ENCODE measurements around the gene PDE11A. TPM values are rescaled to one million over a fixed set of nuclear protein-coding genes. Genes with fewer than 3 reads are reported as not detected.

Gene PDE11A
- polyA plus RNA-seq, 1 experiment: 0.53 TPM

DNA sequence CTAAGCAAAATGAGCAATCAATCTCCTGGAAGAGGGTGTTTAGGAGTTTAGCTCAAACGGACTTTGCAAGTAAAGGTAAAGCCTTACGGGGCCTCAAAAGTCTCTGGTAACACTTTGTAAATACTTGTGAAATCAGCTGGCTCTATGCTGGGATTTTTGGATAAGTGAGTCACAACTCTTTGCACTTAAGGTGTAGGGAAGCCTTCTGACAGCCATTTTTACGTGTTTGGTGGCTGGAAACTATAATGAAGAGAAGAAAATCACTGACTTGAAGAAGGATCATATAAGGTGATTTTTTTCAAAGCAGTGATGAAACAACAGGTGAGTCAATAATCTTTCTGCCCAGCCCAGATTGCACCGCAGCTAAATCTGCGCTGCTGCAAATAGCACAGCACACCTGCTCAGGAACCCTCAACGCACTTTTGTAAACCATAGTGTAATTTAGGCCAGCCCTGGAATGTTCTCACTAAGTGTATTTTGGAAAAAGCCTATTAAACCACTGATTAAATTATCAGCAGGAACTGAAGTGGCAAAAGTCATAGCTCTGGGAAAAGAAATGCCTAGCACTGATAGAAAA, 461.2 kb downstream of the PDE11A start:
- no peak for DNase-seq (ENCODE audit: low read depth)
- Histone ChIP-seq H3K27me3 (ENCODE audit: control insufficient read depth, insufficient read depth, low read length) (no peaks in the 10 kb centered on the region), H3K4me3 (ENCODE audit: low read depth, low read length) (no peak overlapping the region), H3K36me3 (ENCODE audit: control insufficient read depth, insufficient read depth, low read length) (no peaks in the 10 kb centered on the region)
- ChIA-PET CTCF (no interaction called here), POLR2A (no interaction called here)
- TF ChIP-seq, protein P1, sequence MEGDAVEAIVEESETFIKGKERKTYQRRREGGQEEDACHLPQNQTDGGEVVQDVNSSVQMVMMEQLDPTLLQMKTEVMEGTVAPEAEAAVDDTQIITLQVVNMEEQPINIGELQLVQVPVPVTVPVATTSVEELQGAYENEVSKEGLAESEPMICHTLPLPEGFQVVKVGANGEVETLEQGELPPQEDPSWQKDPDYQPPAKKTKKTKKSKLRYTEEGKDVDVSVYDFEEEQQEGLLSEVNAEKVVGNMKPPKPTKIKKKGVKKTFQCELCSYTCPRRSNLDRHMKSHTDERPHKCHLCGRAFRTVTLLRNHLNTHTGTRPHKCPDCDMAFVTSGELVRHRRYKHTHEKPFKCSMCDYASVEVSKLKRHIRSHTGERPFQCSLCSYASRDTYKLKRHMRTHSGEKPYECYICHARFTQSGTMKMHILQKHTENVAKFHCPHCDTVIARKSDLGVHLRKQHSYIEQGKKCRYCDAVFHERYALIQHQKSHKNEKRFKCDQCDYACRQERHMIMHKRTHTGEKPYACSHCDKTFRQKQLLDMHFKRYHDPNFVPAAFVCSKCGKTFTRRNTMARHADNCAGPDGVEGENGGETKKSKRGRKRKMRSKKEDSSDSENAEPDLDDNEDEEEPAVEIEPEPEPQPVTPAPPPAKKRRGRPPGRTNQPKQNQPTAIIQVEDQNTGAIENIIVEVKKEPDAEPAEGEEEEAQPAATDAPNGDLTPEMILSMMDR (IDR thresholded peaks at IDR 0.05; ENCODE audit: insufficient read depth, low read depth, low read length): no peak

- no peaks in the 10 kb centered on the region for H3K36me3 ChIP-seq (ENCODE audit: control insufficient read depth, insufficient read depth, low read length)
- H3K27me3 ChIP-seq (ENCODE audit: control insufficient read depth, insufficient read depth, low read length): no peaks in the 10 kb centered on the region
- ChIA-PET POLR2A (no interaction called here), CTCF (no interaction called here)
- H3K4me3 ChIP-seq (ENCODE audit: low read depth, low read length): no peak overlapping the region
- TF ChIP-seq, protein P1 (IDR thresholded peaks at IDR 0.05; ENCODE audit: insufficient read depth, low read depth, low read length): no peak
- no peak for DNase-seq (ENCODE audit: low read depth)
These were observed 461.8 kb downstream of the PDE11A start for GRCh38 chr2:177610813-177611212.

DNA sequence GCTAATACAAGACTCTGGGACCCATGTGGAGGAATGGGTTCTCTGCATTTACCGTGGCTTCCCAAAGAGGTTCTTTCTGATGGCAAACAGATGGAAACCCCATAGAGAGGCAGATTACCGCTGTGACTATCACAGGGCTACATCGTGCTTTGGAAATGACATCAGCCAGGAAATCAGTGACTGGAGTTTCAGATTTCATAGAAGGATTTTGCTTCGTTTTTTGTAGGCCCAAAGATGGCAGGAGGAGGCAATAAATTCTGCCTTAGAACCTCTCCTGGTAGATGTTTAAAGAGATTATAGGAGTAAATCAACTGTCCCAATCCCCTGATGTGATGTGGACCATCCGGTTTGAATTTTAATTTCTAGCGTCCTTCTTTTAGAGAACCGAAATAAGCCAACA, 465.9 kb downstream of the PDE11A start:
- Histone ChIP-seq H3K27me3 (ENCODE audit: control insufficient read depth, insufficient read depth, low read length) (no peaks in the 10 kb centered on the region), H3K4me3 (ENCODE audit: low read depth, low read length) (no peak overlapping the region), H3K36me3 (ENCODE audit: control insufficient read depth, insufficient read depth, low read length) (no peaks in the 10 kb centered on the region)
- POLR2A ChIA-PET: no interaction called here
- TF ChIP-seq, protein P1 (IDR thresholded peaks at IDR 0.05; ENCODE audit: insufficient read depth, low read depth, low read length): no peak
- CTCF ChIA-PET: interaction anchor here (0.8 to 1.3 kb wide), 3 partner anchors 35 to 117 kb away, joined by 3 read pairs; no protein-coding TSS in a partner anchor
- DNase-seq (ENCODE audit: low read depth): peak; percentile 6

- H3K36me3 ChIP-seq (ENCODE audit: control insufficient read depth, insufficient read depth, low read length): no peaks in the 10 kb centered on the region
- TF ChIP-seq, protein P1 (IDR thresholded peaks at IDR 0.05; ENCODE audit: insufficient read depth, low read depth, low read length): peak; percentile 80
- CTCF ChIA-PET: interaction anchor here (0.5 to 1.8 kb wide), 22 partner anchors 10 to 1496 kb away, joined by 3 to 10 read pairs (median 3); a partner anchor contains a TSS
- H3K4me3 ChIP-seq (ENCODE audit: low read depth, low read length): 0 out of 2 replicates have a peak overlapping the region, but pooled peaks have one; percentile 4
- DNase-seq (ENCODE audit: low read depth): peak; percentile 64
- POLR2A ChIA-PET: no interaction called here
- H3K27me3 ChIP-seq (ENCODE audit: control insufficient read depth, insufficient read depth, low read length): peaks cover 2% of the 10 kb centered on the region; the same call in 1 of the 2 replicates
These were observed 468.1 kb downstream of the PDE11A start for GRCh38 chr2:177604271-177605065.

GRCh38 chr2:177603768-177604167, 468.8 kb downstream of the PDE11A start:
- H3K27me3 ChIP-seq (ENCODE audit: control insufficient read depth, insufficient read depth, low read length): peaks cover 7% of the 10 kb centered on the region
- H3K4me3 ChIP-seq (ENCODE audit: low read depth, low read length): no peak overlapping the region
- TF ChIP-seq, protein P1 (IDR thresholded peaks at IDR 0.05; ENCODE audit: insufficient read depth, low read depth, low read length): no peak
- H3K36me3 ChIP-seq (ENCODE audit: control insufficient read depth, insufficient read depth, low read length): no peaks in the 10 kb centered on the region
- DNase-seq (ENCODE audit: low read depth): no peak
- POLR2A ChIA-PET: interaction anchor here (0.5 kb wide), 1 partner anchor 439 kb away, joined by 9 read pairs; no protein-coding TSS in a partner anchor
- CTCF ChIA-PET: interaction anchor here (0.5 to 1.8 kb wide), 20 partner anchors 12 to 1496 kb away, joined by 3 to 10 read pairs (median 3); a partner anchor contains a TSS

Measured in BJ (cell line).